Cardiac muscle cell (in vitro differentiated cells and primary cell): Measurements from ENCODE around the gene XDH. TPM values are rescaled to one million over a fixed set of nuclear protein-coding genes. Genes with fewer than 3 reads are reported as not detected.

Experiments
- DNase-seq, 2 donors: peaks; one replicate each; pipeline versions ENCODE4 v3.0.0 to v3.0.0-alpha.2; 2010 to 2017; ENCODE audit warnings: low read depth in 1 of 2, low spot score in 1 of 2
- H3K27ac ChIP-seq: fragments of 200-600 bp; sonication (generic); 2 replicates; pipeline ENCODE4 v1.5.1; 2016
- H3K27me3 ChIP-seq: fragments of 200-600 bp; sonication (generic); 2 replicates; pipeline ENCODE4 v1.6.0; 2016; ENCODE audit warnings: control low read depth
- H3K36me3 ChIP-seq: fragments of 200-600 bp; sonication (generic); 2 replicates; pipeline ENCODE4 v1.5.1; 2016; ENCODE audit warnings: control low read depth
- H3K4me1 ChIP-seq: fragments of 200-600 bp; sonication (generic); 2 replicates; pipeline ENCODE4 v1.8.1; 2017; ENCODE audit warnings: low read depth, mild to moderate bottlenecking, mixed run types
- H3K4me3 ChIP-seq: fragments of 200-600 bp; sonication (generic); 2 replicates; pipeline ENCODE4 v1.5.1; 2016; ENCODE audit warnings: mild to moderate bottlenecking
- H3K9me3 ChIP-seq: fragments of 200-600 bp; sonication (generic); 2 replicates; pipeline ENCODE4 v1.5.1; 2017; ENCODE audit warnings: low read depth, mild to moderate bottlenecking, control low read depth
- polyA plus RNA-seq: library from polyadenylated mRNA; unstranded; fragments of >200 nt; fragmentation: Nextera tagmentation; extraction: Ambion mirVana; gene quantifications from 2 replicates; pipeline ENCODE4 v1.2.1, GENCODE V29; 2016
- total RNA-seq: library from RNA; depleted of rRNA; stranded (reverse); fragments of >200 nt; gene quantifications from 2 replicates; pipeline ENCODE4 v1.2.3, GENCODE V29; 2016
- TF ChIP-seq, protein P1 (sequence below): IDR thresholded peaks from 2 replicates; pipeline ENCODE4 v1.5.1; 2012; ENCODE audit warnings: low read depth, mild to moderate bottlenecking, low read length

Gene XDH
- total and polyA plus RNA-seq, 2 experiments from 2014 or later = 0.17 to 0.69 TPM

DNA sequence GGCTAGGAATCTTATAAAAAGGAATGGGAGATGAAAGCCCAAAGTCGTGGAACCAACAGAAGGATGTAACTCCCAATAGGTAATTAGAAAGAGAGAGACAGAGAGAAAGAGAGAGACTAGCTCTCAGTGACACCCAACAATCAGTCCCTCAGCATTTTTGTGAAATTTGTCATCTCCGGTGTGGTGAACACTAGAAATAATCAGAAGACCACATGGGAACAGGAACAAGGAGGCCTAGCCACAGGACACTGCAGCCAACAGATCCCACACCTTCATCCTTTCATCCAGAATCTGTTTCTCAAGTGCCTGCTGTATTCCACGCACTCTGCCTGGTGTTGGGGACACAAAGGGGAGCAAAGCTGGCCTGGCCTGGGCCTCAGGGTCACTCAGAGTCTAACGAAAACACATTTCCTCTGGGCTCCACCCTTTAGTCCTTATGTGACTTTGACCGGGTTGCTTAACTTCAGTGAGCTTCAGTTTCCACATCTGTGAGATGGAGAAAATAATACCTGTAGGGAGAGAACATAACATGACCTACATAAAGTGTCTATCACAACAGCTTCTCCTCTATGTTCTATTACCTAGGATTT lies 127.5 kb downstream of the XDH start:
- no peaks in the 10 kb centered on the region for H3K36me3 ChIP-seq
- H3K27me3 ChIP-seq = no peaks in the 10 kb centered on the region
- H3K4me3 ChIP-seq = no peak overlapping the region
- TF ChIP-seq, protein P1, sequence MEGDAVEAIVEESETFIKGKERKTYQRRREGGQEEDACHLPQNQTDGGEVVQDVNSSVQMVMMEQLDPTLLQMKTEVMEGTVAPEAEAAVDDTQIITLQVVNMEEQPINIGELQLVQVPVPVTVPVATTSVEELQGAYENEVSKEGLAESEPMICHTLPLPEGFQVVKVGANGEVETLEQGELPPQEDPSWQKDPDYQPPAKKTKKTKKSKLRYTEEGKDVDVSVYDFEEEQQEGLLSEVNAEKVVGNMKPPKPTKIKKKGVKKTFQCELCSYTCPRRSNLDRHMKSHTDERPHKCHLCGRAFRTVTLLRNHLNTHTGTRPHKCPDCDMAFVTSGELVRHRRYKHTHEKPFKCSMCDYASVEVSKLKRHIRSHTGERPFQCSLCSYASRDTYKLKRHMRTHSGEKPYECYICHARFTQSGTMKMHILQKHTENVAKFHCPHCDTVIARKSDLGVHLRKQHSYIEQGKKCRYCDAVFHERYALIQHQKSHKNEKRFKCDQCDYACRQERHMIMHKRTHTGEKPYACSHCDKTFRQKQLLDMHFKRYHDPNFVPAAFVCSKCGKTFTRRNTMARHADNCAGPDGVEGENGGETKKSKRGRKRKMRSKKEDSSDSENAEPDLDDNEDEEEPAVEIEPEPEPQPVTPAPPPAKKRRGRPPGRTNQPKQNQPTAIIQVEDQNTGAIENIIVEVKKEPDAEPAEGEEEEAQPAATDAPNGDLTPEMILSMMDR = no peak
- DNase-seq = no peak
- H3K9me3 ChIP-seq = no peaks in the 10 kb centered on the region
- no peak overlapping the region for H3K27ac ChIP-seq
- H3K4me1 ChIP-seq = no peaks in the 10 kb centered on the region

DNA sequence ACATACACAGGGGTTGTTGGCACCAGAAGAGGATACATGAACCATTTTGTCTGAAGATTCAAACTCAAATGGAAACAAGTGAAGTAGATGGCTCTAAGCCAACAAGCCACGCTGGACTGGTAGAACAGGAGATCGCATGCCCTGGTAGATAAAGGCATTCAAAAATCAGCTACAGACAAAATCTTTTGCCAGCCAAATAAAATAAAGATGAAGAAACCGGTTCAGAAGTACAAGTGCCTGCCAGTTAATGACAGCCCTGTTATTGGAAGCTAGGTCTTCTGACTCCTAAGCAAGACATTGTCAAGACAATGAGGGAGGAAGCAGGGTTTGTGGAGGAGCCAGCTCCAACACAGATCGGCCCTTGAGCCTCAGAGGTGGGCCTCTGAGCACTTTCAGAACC lies 128.3 kb downstream of the XDH start:
- H3K4me3 ChIP-seq = no peak overlapping the region
- DNase-seq = no peak
- TF ChIP-seq, protein P1 = no peak
- H3K4me1 ChIP-seq = no peaks in the 10 kb centered on the region
- H3K36me3 ChIP-seq = no peaks in the 10 kb centered on the region
- no peaks in the 10 kb centered on the region for H3K27me3 ChIP-seq
- H3K9me3 ChIP-seq = no peaks in the 10 kb centered on the region
- no peak overlapping the region for H3K27ac ChIP-seq

Other genes starting within 250 kb of the XDH start
- 0.21 and 0.39 TPM in 2 replicates for gene CAPN14, start 197.2 kb downstream of the XDH start, total RNA-seq
- not detected in 2 replicates for gene CAPN14, start 197.2 kb downstream of the XDH start, polyA plus RNA-seq
- gene EHD3, start 180.6 kb downstream of the XDH start, total RNA-seq = 17.6 and 21.1 TPM in 2 replicates
- gene EHD3, start 180.6 kb downstream of the XDH start, polyA plus RNA-seq = 12.3 and 15.5 TPM in 2 replicates
- 0.04 and 0.06 TPM in 2 replicates for gene SRD5A2, start 166.2 kb upstream of the XDH start, total RNA-seq
- gene SRD5A2, start 166.2 kb upstream of the XDH start, polyA plus RNA-seq = not detected in 2 replicates